SU-DHL-6 (cell line): Measurements from ENCODE around the gene CLIP2.
"Not testable (repeated sequence)": the region's sequence is repeated elsewhere in the genome, so short reads cannot be mapped to it uniquely, and the experiment has no call there.

ENCODE experiments used
- H2AFZ ChIP-seq: fragments of 200-600 bp; sonication (generic); 2 replicates; pipeline ENCODE4 v1.6.1; 2014; ENCODE audit warnings: low read depth, mild to moderate bottlenecking, moderate library complexity, mixed read lengths, antibody characterized with exemption, low read length; ENCODE audit not compliant: severe bottlenecking
- H3F3A ChIP-seq: fragments of 200-600 bp; shearing (Covaris generic); 2 replicates; pipeline ENCODE4 v1.6.0; 2016; ENCODE audit warnings: antibody characterized with exemption, mild to moderate bottlenecking; ENCODE audit not compliant: insufficient read depth
- H3K27ac ChIP-seq: fragments of 200-600 bp; sonication (generic); 2 replicates; pipeline ENCODE4 v1.5.1; 2016; ENCODE audit warnings: low read depth, mild to moderate bottlenecking, low read length, moderate library complexity, mixed read lengths
- H3K27me3 ChIP-seq: fragments of 200-600 bp; sonication (generic), shearing (Covaris generic); 2 replicates; pipeline ENCODE4 v1.6.0; 2014; ENCODE audit warnings: mild to moderate bottlenecking, low read length
- H3K36me3 ChIP-seq: fragments of 200-600 bp; sonication (generic); 2 replicates; pipeline ENCODE4 v1.6.1; 2014; ENCODE audit warnings: mild to moderate bottlenecking, low read length, mixed read lengths
- H3K4me2 ChIP-seq: fragments of 300-600, 200-600 bp; shearing (Covaris generic), sonication (generic); 2 replicates; pipeline ENCODE4 v1.6.0; 2014; ENCODE audit warnings: low read length, low read depth, mild to moderate bottlenecking; ENCODE audit not compliant: poor library complexity, severe bottlenecking
- H3K4me3 ChIP-seq: fragments of 200-600 bp; sonication (generic); 2 replicates; pipeline ENCODE4 v1.5.1; 2014; ENCODE audit warnings: antibody characterized with exemption, low read length, mild to moderate bottlenecking, mixed read lengths; ENCODE audit not compliant: insufficient read depth, poor library complexity, severe bottlenecking
- H3K79me2 ChIP-seq: fragments of 200-600 bp; sonication (generic); 2 replicates; pipeline ENCODE4 v1.6.1; 2014; ENCODE audit warnings: mild to moderate bottlenecking, low read length, moderate library complexity; ENCODE audit not compliant: insufficient read depth
- H3K9ac ChIP-seq: fragments of 200-600 bp; sonication (generic); 2 replicates; pipeline ENCODE4 v1.7.0; 2014; ENCODE audit warnings: mild to moderate bottlenecking, low read length
- H3K9me2 ChIP-seq: fragments of 200-600 bp; sonication (generic); replicated peaks from 2 replicates; pipeline ENCODE4 v1.6.1; 2014; ENCODE audit warnings: low read length; ENCODE audit not compliant: insufficient read depth
- H3K9me3 ChIP-seq: fragments of 200-600 bp; sonication (generic); 2 replicates; pipeline ENCODE4 v1.6.1; 2014; ENCODE audit warnings: low read length, mixed read lengths; ENCODE audit not compliant: insufficient read depth
- H4K20me1 ChIP-seq: fragments of 200-600 bp; sonication (generic); 2 replicates; pipeline ENCODE4 v1.6.1; 2014; ENCODE audit warnings: low read depth, mild to moderate bottlenecking, antibody characterized with exemption, low read length, moderate library complexity, mixed read lengths
- EZH2phosphoT487 ChIP-seq: fragments of 200-600 bp; sonication (generic), shearing (Covaris generic); conservative IDR thresholded peaks from 2 replicates; pipeline ENCODE4 v1.6.1; 2018; ENCODE audit warnings: mild to moderate bottlenecking, antibody characterized with exemption, low read length, moderate library complexity, mixed read lengths
- TF ChIP-seq, protein P1 (sequence below): fragments of 200-600 bp; sonication (generic); IDR thresholded peaks from one replicate; pipeline ENCODE4 v1.5.1; 2017; ENCODE audit warnings: antibody characterized with exemption, mild to moderate bottlenecking, low read length, moderate library complexity; ENCODE audit not compliant: insufficient read depth, poor library complexity, severe bottlenecking

The CLIP2 gene

DNA sequence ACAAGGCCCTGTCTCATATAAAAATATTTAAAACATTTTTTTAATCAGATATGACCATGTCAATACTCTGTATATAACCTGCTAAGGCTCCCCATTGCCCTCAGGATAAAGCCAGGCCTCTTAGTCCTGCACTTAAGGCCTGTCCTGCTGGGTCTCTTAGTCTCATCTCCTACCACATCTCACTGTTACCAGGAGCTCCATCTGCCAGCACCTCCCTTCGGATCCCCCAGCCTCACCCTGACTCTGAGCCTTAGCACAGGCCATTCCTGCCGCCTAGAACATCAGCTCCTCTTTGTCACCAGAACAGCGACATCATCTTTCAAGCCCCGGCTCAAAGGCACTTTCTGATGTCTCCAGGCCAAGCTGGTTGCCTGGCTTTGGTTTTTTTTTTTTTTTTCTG is 138.8 kb downstream of the CLIP2 start:
- Histone ChIP-seq H4K20me1 (no peaks in the 10 kb centered on the region), H3K4me2 (no peak overlapping the region), H3K36me3 (no peaks in the 10 kb centered on the region), H3K27me3 (no peaks in the 10 kb centered on the region), H2AFZ (no peak overlapping the region), H3K9ac (no peak overlapping the region), H3K4me3 (no peak overlapping the region), H3F3A (no peaks in the 10 kb centered on the region), H3K9me2 (no peaks in the 10 kb centered on the region), H3K9me3 (no peaks in the 10 kb centered on the region), H3K79me2 (no peaks in the 10 kb centered on the region), H3K27ac (no peak overlapping the region)
- TF ChIP-seq, protein P1, sequence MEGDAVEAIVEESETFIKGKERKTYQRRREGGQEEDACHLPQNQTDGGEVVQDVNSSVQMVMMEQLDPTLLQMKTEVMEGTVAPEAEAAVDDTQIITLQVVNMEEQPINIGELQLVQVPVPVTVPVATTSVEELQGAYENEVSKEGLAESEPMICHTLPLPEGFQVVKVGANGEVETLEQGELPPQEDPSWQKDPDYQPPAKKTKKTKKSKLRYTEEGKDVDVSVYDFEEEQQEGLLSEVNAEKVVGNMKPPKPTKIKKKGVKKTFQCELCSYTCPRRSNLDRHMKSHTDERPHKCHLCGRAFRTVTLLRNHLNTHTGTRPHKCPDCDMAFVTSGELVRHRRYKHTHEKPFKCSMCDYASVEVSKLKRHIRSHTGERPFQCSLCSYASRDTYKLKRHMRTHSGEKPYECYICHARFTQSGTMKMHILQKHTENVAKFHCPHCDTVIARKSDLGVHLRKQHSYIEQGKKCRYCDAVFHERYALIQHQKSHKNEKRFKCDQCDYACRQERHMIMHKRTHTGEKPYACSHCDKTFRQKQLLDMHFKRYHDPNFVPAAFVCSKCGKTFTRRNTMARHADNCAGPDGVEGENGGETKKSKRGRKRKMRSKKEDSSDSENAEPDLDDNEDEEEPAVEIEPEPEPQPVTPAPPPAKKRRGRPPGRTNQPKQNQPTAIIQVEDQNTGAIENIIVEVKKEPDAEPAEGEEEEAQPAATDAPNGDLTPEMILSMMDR = no peak
- TF ChIP-seq EZH2phosphoT487 = no peak

DNA sequence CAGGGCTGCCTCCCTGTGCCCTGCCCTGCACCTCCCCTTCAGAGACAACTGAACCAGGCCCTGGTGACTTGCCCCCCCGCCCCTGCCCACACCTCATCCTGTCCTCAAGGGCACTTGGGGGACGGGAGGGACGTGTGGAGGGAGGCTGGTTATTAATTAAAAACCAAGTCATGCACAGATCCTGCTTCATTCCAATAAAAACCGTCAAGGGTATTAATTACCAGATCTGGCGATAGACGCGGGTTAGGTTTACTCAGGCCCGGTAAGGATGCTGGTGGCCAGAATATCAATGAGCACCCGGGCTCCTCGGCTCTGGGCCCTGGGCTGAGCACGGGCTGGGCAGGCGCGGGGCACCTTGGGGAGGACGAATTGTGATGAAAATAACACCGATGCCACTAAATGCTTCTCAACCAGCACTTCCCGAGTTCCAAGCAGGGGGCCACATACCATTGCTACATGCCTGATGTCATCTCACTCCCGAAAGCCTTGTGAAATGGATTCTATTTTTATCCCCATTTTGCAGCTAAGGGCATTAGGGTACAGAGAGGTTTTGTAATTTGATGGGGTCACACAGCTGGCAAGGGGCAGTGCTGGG is 140.0 kb downstream of the CLIP2 start:
- H3K4me3 ChIP-seq = no peak overlapping the region
- H3K9me3 ChIP-seq = no peaks in the 10 kb centered on the region
- TF ChIP-seq EZH2phosphoT487 = no peak
- TF ChIP-seq, protein P1 = no peak
- no peaks in the 10 kb centered on the region for H3K9me2 ChIP-seq
- no peaks in the 10 kb centered on the region for H3K27me3 ChIP-seq
- no peak overlapping the region for H3K9ac ChIP-seq
- no peaks in the 10 kb centered on the region for H3K36me3 ChIP-seq
- H3K4me2 ChIP-seq = no peak overlapping the region
- no peaks in the 10 kb centered on the region for H3F3A ChIP-seq
- no peaks in the 10 kb centered on the region for H3K79me2 ChIP-seq
- no peak overlapping the region for H2AFZ ChIP-seq
- H3K27ac ChIP-seq = no peak overlapping the region
- no peaks in the 10 kb centered on the region for H4K20me1 ChIP-seq

DNA sequence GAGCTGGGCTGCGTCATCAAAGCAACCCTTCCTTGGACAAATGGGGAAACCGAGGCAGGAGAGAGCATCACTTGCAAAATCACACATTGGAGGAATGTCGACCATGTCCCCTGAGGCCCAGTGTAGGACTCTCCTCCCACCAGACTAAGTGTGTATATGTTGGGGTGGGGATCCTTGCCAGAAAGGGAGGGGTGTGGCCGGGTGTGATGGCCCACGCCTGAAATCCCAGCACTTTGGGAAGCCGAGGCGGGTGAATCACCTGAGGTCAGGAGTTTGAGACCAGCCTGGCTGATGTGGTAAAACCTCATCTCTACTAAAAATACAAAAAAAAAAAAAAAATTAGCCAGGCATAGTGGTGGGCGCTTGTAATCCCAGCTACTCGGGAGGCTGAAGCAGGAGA is 141.2 kb downstream of the CLIP2 start:
- H3K4me2 ChIP-seq = not testable (repeated sequence)

DNA sequence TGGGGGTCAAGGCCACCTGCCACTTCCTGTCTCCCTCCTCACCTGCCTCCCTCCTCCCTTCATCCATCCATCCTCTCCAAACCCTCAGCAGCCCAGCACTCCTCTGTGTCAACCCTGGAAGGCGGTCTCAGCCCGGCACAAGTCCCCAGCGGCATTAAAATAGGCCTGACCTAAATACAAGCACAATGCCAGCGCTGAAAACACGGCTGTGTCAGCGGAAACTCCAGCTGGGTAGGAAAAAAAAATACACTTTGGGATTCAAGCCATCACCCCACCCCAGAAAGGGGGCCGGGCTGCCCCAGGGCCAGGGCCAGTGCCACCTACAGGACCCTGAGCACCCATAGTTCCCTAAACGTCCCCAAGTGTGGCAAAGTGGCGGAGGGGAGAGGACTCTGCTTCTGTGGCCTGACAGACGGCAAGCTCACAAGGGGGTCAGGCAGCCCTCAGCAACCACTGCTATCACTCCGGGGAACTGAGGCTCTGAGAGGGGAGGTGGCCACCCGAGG is 141.8 kb downstream of the CLIP2 start:
- no peak overlapping the region for H3K27ac ChIP-seq
- H4K20me1 ChIP-seq = no peaks in the 10 kb centered on the region
- H3K27me3 ChIP-seq = no peaks in the 10 kb centered on the region
- no peaks in the 10 kb centered on the region for H3K36me3 ChIP-seq
- no peak overlapping the region for H3K9ac ChIP-seq
- H3K4me3 ChIP-seq = no peak overlapping the region
- H3K9me3 ChIP-seq = no peaks in the 10 kb centered on the region
- H3K4me2 ChIP-seq = no peak overlapping the region
- no peaks in the 10 kb centered on the region for H3K9me2 ChIP-seq
- no peak for TF ChIP-seq EZH2phosphoT487
- TF ChIP-seq, protein P1 = no peak
- no peak overlapping the region for H2AFZ ChIP-seq
- no peaks in the 10 kb centered on the region for H3K79me2 ChIP-seq
- no peaks in the 10 kb centered on the region for H3F3A ChIP-seq

More for the DNA sequence above, 141.2 kb downstream of the CLIP2 start:
- not testable (repeated sequence) for H4K20me1 ChIP-seq, H3K9me2 ChIP-seq, H3K9me3 ChIP-seq, H3K9ac ChIP-seq, H3K79me2 ChIP-seq, H3K4me3 ChIP-seq, H3K36me3 ChIP-seq, H2AFZ ChIP-seq, H3K27me3 ChIP-seq, H3F3A ChIP-seq, H3K27ac ChIP-seq

DNA sequence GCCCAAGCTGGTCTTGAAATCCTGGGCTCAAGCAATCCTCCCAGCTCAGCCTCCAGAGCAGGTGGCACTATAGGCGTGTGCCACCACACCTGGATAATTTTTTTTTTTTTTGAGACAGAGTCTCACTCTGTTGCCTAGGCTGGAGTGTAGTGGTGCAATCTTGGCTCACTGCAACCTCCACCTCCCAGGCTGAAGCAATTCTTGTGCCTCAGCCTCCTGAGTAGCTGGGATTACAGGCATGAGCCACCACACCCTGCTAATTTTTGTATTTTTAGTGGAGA is 148.0 kb downstream of the CLIP2 start:
- H2AFZ ChIP-seq, H3K9me3 ChIP-seq, H3K27me3 ChIP-seq, H3K4me2 ChIP-seq, H3K79me2 ChIP-seq, H3K4me3 ChIP-seq, H3F3A ChIP-seq, H3K27ac ChIP-seq, H3K36me3 ChIP-seq, H4K20me1 ChIP-seq, H3K9me2 ChIP-seq, H3K9ac ChIP-seq: not testable (repeated sequence)
